GM12801 (cell line): ENCODE measurements around the gene ZG16B.

ENCODE experiments used
- TF ChIP-seq, protein P1 (sequence below): IDR thresholded peaks from one replicate; pipeline ENCODE4 v1.5.1; 2011; ENCODE audit warnings: control low read depth; ENCODE audit not compliant: insufficient read length; ENCODE audit errors: extremely low read depth

Gene ZG16B

GRCh38 chr16:2852731-2853507, 22.8 kb downstream of the ZG16B start:
- TF ChIP-seq, protein P1, sequence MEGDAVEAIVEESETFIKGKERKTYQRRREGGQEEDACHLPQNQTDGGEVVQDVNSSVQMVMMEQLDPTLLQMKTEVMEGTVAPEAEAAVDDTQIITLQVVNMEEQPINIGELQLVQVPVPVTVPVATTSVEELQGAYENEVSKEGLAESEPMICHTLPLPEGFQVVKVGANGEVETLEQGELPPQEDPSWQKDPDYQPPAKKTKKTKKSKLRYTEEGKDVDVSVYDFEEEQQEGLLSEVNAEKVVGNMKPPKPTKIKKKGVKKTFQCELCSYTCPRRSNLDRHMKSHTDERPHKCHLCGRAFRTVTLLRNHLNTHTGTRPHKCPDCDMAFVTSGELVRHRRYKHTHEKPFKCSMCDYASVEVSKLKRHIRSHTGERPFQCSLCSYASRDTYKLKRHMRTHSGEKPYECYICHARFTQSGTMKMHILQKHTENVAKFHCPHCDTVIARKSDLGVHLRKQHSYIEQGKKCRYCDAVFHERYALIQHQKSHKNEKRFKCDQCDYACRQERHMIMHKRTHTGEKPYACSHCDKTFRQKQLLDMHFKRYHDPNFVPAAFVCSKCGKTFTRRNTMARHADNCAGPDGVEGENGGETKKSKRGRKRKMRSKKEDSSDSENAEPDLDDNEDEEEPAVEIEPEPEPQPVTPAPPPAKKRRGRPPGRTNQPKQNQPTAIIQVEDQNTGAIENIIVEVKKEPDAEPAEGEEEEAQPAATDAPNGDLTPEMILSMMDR = no peak

DNA sequence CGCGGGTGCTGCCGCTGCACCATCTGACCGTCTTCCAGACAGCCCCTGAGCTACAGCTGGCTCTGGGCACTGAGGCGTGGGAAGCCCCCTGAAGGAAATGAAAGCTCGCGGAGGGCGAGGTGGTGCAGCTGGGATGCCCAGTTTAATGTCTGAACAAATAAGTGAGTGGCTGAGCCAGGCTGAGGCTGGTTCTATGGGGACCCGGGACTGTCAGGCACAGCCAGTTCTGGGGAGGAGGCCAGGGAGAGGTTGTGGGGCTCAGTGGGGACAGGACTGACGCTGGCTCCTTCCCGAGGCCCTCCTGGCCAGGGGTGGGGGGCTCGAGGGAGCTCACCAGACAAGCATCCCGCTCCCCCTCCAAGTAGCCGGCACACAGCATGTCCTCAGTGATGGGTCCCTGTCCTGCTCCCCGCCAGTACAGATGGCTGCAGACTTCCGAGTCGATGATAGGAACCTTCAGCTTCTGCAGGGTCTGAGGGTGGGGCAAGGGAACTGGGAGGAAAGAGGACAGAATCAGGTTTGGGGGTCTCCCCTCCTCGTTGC, 23.5 kb downstream of the ZG16B start:
- TF ChIP-seq, protein P1 = no peak

DNA sequence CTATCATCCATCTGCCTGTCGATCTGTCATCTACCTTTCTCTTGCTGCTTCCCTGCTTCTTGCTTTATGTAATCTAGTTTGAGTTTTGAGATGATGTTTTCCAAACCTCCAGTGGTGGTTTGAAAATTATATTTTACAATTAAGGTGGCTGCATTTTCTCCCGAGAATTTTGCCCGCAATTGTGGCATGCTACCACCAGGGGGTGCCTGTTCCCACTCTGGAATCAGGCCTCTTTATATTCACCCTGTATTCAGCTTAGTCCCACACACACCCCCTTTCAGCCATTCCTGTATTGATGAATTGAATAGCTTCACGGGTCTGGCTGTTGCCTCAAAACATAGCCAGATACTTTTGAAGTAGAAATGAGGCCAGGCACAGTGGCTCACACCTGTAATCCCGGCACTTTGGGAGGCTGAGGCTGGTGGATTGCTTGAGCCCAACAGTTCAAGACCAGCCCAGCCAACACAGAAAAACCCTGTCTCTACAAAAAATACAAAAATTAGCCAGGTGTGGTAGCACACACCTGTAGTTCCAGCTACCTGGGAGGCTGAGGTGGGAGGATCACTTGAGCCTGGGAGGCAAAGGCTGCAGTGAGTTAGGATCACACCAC, 24.7 kb downstream of the ZG16B start:
- TF ChIP-seq, protein P1 = no peak

DNA sequence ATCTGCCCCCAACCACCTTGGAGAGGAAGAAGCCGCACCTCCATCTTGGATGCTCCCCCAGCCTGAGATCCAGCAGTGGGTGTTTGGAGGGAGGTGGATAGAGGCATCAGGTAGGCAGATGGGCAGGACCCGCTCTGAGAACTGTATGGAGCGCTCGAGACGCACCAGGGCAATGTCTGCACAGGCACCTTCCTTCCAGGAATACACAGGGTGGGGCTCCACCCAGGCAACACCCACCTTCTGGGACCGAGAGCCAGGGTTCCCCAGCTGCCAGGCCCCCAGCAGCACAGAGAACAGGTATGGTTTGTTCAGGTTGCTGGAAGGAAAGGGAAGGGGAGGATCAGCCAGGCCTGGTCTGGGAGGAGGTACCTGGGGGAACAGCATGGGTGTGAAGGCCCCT, 25.4 kb downstream of the ZG16B start:
- TF ChIP-seq, protein P1 = no peak

GRCh38 chr16:2856061-2856670, 26.1 kb downstream of the ZG16B start:
- TF ChIP-seq, protein P1 = no peak

- TF ChIP-seq, protein P1 = no peak
Measured at GRCh38 chr16:2856686-2857450, 26.8 kb downstream of the ZG16B start.
